GM20000 (cell line): ENCODE results near the gene TRAK1.
"Not testable (repeated sequence)": the region's sequence is repeated elsewhere in the genome, so short reads cannot be mapped to it uniquely, and the experiment has no call there.

ENCODE experiments used
- DNase-seq: peaks from one replicate; pipeline ENCODE4 v3.0.0; 2012; ENCODE audit warnings: low spot score
- CTCF ChIP-seq: IDR thresholded peaks from 2 replicates; pipeline ENCODE4 v1.5.1; 2012; ENCODE audit warnings: mild to moderate bottlenecking, control low read depth; ENCODE audit errors: extremely low read depth, missing control alignments

Gene TRAK1

GRCh38 chr3:42090973-42091731, at the start of gene TRAK1:
Gene TRAK1, plus strand, starts transcription at chr3:42091357. Its CDS starts 113 bp downstream, at chr3:42091470.
- TF ChIP-seq CTCF: no peak
- DNase-seq: no peak

DNA sequence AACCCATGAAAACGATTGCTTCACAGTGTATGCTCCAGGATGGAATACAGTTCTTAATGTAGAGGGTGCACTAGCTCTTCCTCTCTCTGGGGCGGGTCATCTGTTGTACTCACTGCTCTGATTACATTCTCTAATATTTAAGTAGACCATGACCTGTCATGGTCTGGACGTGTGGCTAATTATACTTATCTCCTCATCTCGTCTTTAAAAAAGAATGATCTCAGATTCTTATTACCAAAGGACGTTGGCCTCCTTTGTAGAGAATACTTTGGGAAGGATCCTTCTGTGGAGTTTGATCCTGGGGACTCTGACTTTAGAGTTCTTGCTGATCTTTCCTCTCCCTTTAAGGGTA, 48.4 kb upstream of the TRAK1 start:
- DNase-seq: no peak
- TF ChIP-seq CTCF: no peak

GRCh38 chr3:42043099-42043813, 47.9 kb upstream of the TRAK1 start:
- TF ChIP-seq CTCF: no peak
- DNase-seq: no peak

DNA sequence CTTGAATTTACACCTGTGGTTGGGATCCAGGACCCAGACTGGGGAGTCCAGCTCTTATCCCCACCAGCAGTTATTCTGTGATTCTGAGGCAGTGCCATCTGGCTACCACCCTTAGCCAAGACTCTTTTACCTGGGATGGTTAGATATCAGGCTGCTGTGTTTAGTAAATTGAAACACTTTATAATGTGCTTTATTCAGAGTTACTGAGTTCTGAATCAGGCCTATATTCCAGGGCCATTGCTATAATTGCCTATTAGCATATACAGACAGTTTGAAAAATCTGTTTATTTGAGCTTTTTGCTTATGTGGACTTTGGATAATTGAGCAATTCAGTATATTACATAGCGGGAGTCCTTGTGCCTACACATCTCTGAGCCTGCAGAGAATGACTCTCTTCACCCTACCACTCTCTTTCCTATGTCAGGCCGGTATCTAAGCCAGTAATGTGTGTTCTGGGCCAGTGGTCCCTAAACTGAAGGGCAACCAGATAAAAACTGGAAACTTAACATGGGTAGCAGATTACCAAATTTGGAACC, 45.4 kb upstream of the TRAK1 start:
- no peak for DNase-seq
- no peak for TF ChIP-seq CTCF

- DNase-seq: not testable (repeated sequence)
These were observed 42.6 kb upstream of the TRAK1 start for GRCh38 chr3:42048526-42048925.

- no peak for DNase-seq
These were observed 41.0 kb upstream of the TRAK1 start for GRCh38 chr3:42050126-42050525.

GRCh38 chr3:42051384-42052131, 39.6 kb upstream of the TRAK1 start:
- no peak for TF ChIP-seq CTCF
- DNase-seq: no peak

More at GRCh38 chr3:42050126-42050525, 41.0 kb upstream of the TRAK1 start:
- no peak for TF ChIP-seq CTCF
